Measurements from ENCODE around the gene CADPS2. TPM values are rescaled to one million over a fixed set of nuclear protein-coding genes. Genes with fewer than 3 reads are reported as not detected.

CADPS2 gene
- total and polyA plus RNA-seq, 2 donors (not counting 3 experiments of a cell fraction or from before 2014, with no cell fraction given), result 9.5 to 22.6 TPM

- H3K9ac ChIP-seq (replicated peaks; ENCODE audit: extremely low read depth, insufficient read depth, low read length), result no peak overlapping the region
- no peaks in the 10 kb centered on the region for H3K27me3 ChIP-seq (ENCODE audit: control insufficient read depth in 2 of 2, insufficient read depth in 2 of 2, low read length in 2 of 2)
- ChIA-PET CTCF (interaction anchor here (0.6 to 10.9 kb wide), 23 partner anchors 11 to 835 kb away, joined by 3 to 375 read pairs (median 4); no protein-coding TSS in a partner anchor), POLR2A (no interaction called here)
- dilution Hi-C loops (cut with MboI; ENCODE audit: extremely low pct_ligation_motif_present, low sequenced_read_pairs) (no loop called here), intact Hi-C loops (cut with micrococcal nuclease) (loop anchor here (5.0 kb wide), 2 partner anchors 390 to 835 kb away; partner anchors contain the start of gene AASS)
- H3K4me2 ChIP-seq (ENCODE audit: insufficient read depth, low read length), result no peak overlapping the region
- no peaks in the 10 kb centered on the region for H3K9me1 ChIP-seq (replicated peaks; ENCODE audit: control insufficient read depth, extremely low read depth, insufficient read depth, low read length)
- no peak for TF ChIP-seq JUN (IDR thresholded peaks at IDR 0.05; ENCODE audit: borderline replicate concordance, insufficient read depth, insufficient read length, low read depth)
- TF ChIP-seq, protein P1, sequence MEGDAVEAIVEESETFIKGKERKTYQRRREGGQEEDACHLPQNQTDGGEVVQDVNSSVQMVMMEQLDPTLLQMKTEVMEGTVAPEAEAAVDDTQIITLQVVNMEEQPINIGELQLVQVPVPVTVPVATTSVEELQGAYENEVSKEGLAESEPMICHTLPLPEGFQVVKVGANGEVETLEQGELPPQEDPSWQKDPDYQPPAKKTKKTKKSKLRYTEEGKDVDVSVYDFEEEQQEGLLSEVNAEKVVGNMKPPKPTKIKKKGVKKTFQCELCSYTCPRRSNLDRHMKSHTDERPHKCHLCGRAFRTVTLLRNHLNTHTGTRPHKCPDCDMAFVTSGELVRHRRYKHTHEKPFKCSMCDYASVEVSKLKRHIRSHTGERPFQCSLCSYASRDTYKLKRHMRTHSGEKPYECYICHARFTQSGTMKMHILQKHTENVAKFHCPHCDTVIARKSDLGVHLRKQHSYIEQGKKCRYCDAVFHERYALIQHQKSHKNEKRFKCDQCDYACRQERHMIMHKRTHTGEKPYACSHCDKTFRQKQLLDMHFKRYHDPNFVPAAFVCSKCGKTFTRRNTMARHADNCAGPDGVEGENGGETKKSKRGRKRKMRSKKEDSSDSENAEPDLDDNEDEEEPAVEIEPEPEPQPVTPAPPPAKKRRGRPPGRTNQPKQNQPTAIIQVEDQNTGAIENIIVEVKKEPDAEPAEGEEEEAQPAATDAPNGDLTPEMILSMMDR (IDR thresholded peaks at IDR 0.05; ENCODE audit: extremely low read depth in 1 of 2, insufficient read depth in 1 of 2, low read depth in 1 of 2, low read length in 2 of 2), result peak in 1 of 2 donors; percentile 24
- H3K9me3 ChIP-seq (replicated peaks; ENCODE audit: control insufficient read depth, insufficient read depth, low read length), result no peaks in the 10 kb centered on the region
- no peaks in the 10 kb centered on the region for H3K4me1 ChIP-seq (ENCODE audit: control insufficient read depth, extremely low read depth, insufficient read depth, low read length)
- H2AFZ ChIP-seq (ENCODE audit: low read depth, low read length), result no peak overlapping the region
- H3K36me3 ChIP-seq (ENCODE audit: control insufficient read depth in 2 of 2, extremely low read depth in 1 of 2, insufficient read depth in 2 of 2, low read length in 2 of 2), result no peaks in the 10 kb centered on the region
- H3K79me2 ChIP-seq (ENCODE audit: control insufficient read depth, insufficient read depth, low read length), result no peaks in the 10 kb centered on the region
- H4K20me1 ChIP-seq (replicated peaks; ENCODE audit: control insufficient read depth, extremely low read depth, insufficient read depth, low read length), result no peaks in the 10 kb centered on the region
- no peak overlapping the region for H3K27ac ChIP-seq (ENCODE audit: insufficient read depth, low read depth, low read length)
- no peak overlapping the region for H3K4me3 ChIP-seq (replicated peaks in 1 of 3; ENCODE audit: insufficient read depth in 1 of 3, low read depth in 1 of 3, low read length in 3 of 3)
- FAIRE-seq (peak; percentile 28), DNase-seq (ENCODE audit: low read depth, low spot score) (peak; percentile 31)
- BruUV-seq (replicated peaks), result no TSS peak
Observed at GRCh38 chr7:122532406-122533269, 353.6 kb downstream of the CADPS2 start.
